ENCODE data around the gene TROAP.

- TF ChIP-seq GATA2 (IDR thresholded peaks at IDR 0.05; ENCODE audit: low read depth, low read length): no peak
- no peak for TF ChIP-seq GATA3 (IDR thresholded peaks at IDR 0.05; ENCODE audit: low read depth, low read length)
Observed at GRCh38 chr12:49296034-49296835, 26.8 kb upstream of the TROAP start.
